Stimulated activated CD4-positive, alpha-beta T cell treated with anti-CD3 and anti-CD28 coated beads, Interleukin-1b, Interleukin-23, amount 100 ng/mL, for 1 hour (primary cell): ENCODE data around the gene AGAP1.

Source experiments
- DNase-seq, 2 donors: peaks; one replicate each; pipeline ENCODE4 v3.0.0-alpha.2; 2020; ENCODE audit warnings: low read depth in 2 of 2

AGAP1 gene

GRCh38 chr2:235533198-235533597 lies 39.4 kb downstream of the AGAP1 start:
- no peak for DNase-seq

GRCh38 chr2:235533616-235534385 lies 40.0 kb downstream of the AGAP1 start:
- DNase-seq = no peak

GRCh38 chr2:235534678-235535422 lies 41.0 kb downstream of the AGAP1 start:
- no peak for DNase-seq

- DNase-seq = no peak
These were observed 41.7 kb downstream of the AGAP1 start for GRCh38 chr2:235535423-235536130.

GRCh38 chr2:235536711-235537110 lies 42.9 kb downstream of the AGAP1 start:
- no peak for DNase-seq

GRCh38 chr2:235537186-235537585 lies 43.3 kb downstream of the AGAP1 start:
- no peak for DNase-seq

- DNase-seq = no peak
These were observed 43.7 kb downstream of the AGAP1 start for GRCh38 chr2:235537587-235537986.

GRCh38 chr2:235538144-235538639 lies 44.3 kb downstream of the AGAP1 start:
- no peak for DNase-seq

GRCh38 chr2:235538981-235539380 lies 45.1 kb downstream of the AGAP1 start:
- DNase-seq = no peak

GRCh38 chr2:235539773-235540172 lies 45.9 kb downstream of the AGAP1 start:
- no peak for DNase-seq

GRCh38 chr2:235541016-235541415 lies 47.2 kb downstream of the AGAP1 start:
- DNase-seq = no peak

GRCh38 chr2:235541838-235542549 lies 48.2 kb downstream of the AGAP1 start:
- no peak for DNase-seq

GRCh38 chr2:235542733-235543127 lies 48.9 kb downstream of the AGAP1 start:
- no peak for DNase-seq

GRCh38 chr2:235543128-235543750 lies 49.4 kb downstream of the AGAP1 start:
- DNase-seq = no peak

GRCh38 chr2:235543851-235544688 lies 50.2 kb downstream of the AGAP1 start:
- no peak for DNase-seq

GRCh38 chr2:235544689-235544969 lies 50.8 kb downstream of the AGAP1 start:
- no peak for DNase-seq

GRCh38 chr2:235545339-235546150 lies 51.7 kb downstream of the AGAP1 start:
- no peak for DNase-seq

- DNase-seq = no peak
These were observed 52.2 kb downstream of the AGAP1 start for GRCh38 chr2:235546151-235546435.

GRCh38 chr2:235546436-235546835 lies 52.6 kb downstream of the AGAP1 start:
- no peak for DNase-seq
